Measurements from ENCODE around the gene MMP24OS.

GRCh38 chr20:35252037-35252461 is 25.9 kb downstream of the MMP24OS start:
- TF ChIP-seq CTCF (IDR thresholded peaks at IDR 0.05) (no peak), POLR2AphosphoS5 (IDR thresholded peaks at IDR 0.05) (no peak)

Data from gastroesophageal sphincter (tissue), 3 donors.